ENCODE data around the gene CNN3.

Gene CNN3

GRCh38 chr1:94888201-94888600, 38.7 kb downstream of the CNN3 start:
- DNase-seq (ENCODE audit: low read depth in 2 of 3, low spot score in 2 of 3) = no peak

- no peak for DNase-seq (ENCODE audit: low read depth in 2 of 3, low spot score in 2 of 3)
These were observed 39.2 kb downstream of the CNN3 start for GRCh38 chr1:94887603-94888171.

- no peak for DNase-seq (ENCODE audit: low read depth in 2 of 3, low spot score in 2 of 3)
These were observed 39.8 kb downstream of the CNN3 start for GRCh38 chr1:94887106-94887505.

- no peak for DNase-seq (ENCODE audit: low read depth in 2 of 3, low spot score in 2 of 3)
These were observed 40.5 kb downstream of the CNN3 start for GRCh38 chr1:94886361-94886760.

- DNase-seq (ENCODE audit: low read depth in 2 of 3, low spot score in 2 of 3) = no peak
These were observed 42.4 kb downstream of the CNN3 start for GRCh38 chr1:94884507-94884906.

GRCh38 chr1:94884106-94884505, 42.8 kb downstream of the CNN3 start:
- DNase-seq (ENCODE audit: low read depth in 2 of 3, low spot score in 2 of 3) = no peak

- no peak for DNase-seq (ENCODE audit: low read depth in 2 of 3, low spot score in 2 of 3)
These were observed 43.2 kb downstream of the CNN3 start for GRCh38 chr1:94883691-94884090.

GRCh38 chr1:94878329-94878728, 48.6 kb downstream of the CNN3 start:
- DNase-seq (ENCODE audit: low read depth in 2 of 3, low spot score in 2 of 3) = no peak

- no peak for DNase-seq (ENCODE audit: low read depth in 2 of 3, low spot score in 2 of 3)
These were observed 50.5 kb downstream of the CNN3 start for GRCh38 chr1:94876362-94876761.

GRCh38 chr1:94875794-94876193, 51.1 kb downstream of the CNN3 start:
- DNase-seq (ENCODE audit: low read depth in 2 of 3, low spot score in 2 of 3) = no peak

GRCh38 chr1:94874423-94874822, 52.5 kb downstream of the CNN3 start:
- no peak for DNase-seq (ENCODE audit: low read depth in 2 of 3, low spot score in 2 of 3)

GRCh38 chr1:94873520-94874351, 53.2 kb downstream of the CNN3 start:
- DNase-seq (ENCODE audit: low read depth in 2 of 3, low spot score in 2 of 3) = no peak

- no peak for DNase-seq (ENCODE audit: low read depth in 2 of 3, low spot score in 2 of 3)
These were observed 54.0 kb downstream of the CNN3 start for GRCh38 chr1:94872771-94873495.

GRCh38 chr1:94871031-94871430, 55.9 kb downstream of the CNN3 start:
- DNase-seq (ENCODE audit: low read depth in 2 of 3, low spot score in 2 of 3) = no peak

GRCh38 chr1:94866164-94866807, 60.6 kb downstream of the CNN3 start:
- DNase-seq (ENCODE audit: low read depth in 2 of 3, low spot score in 2 of 3) = no peak

- no peak for DNase-seq (ENCODE audit: low read depth in 2 of 3, low spot score in 2 of 3)
These were observed 61.5 kb downstream of the CNN3 start for GRCh38 chr1:94865360-94865759.

GRCh38 chr1:94864821-94865220, 62.1 kb downstream of the CNN3 start:
- DNase-seq (ENCODE audit: low read depth in 2 of 3, low spot score in 2 of 3) = no peak

GRCh38 chr1:94863919-94864318, 63.0 kb downstream of the CNN3 start:
- DNase-seq (ENCODE audit: low read depth in 2 of 3, low spot score in 2 of 3) = no peak

GRCh38 chr1:94863297-94863911, 63.5 kb downstream of the CNN3 start:
- no peak for DNase-seq (ENCODE audit: low read depth in 2 of 3, low spot score in 2 of 3)

GRCh38 chr1:94862718-94863117, 64.2 kb downstream of the CNN3 start:
- DNase-seq (ENCODE audit: low read depth in 2 of 3, low spot score in 2 of 3) = no peak

- no peak for DNase-seq (ENCODE audit: low read depth in 2 of 3, low spot score in 2 of 3)
These were observed 67.7 kb downstream of the CNN3 start for GRCh38 chr1:94859174-94859573.
